GM19351 (cell line): ENCODE measurements around the gene RNF227.
"Not testable (repeated sequence)": the region's sequence is repeated elsewhere in the genome, so short reads cannot be mapped to it uniquely, and the experiment has no call there.

Experiments used
- ATAC-seq: cut with Tn5 transposase; IDR thresholded peaks from one replicate; pipeline ENCODE4 v1.9.1; 2021; ENCODE audit warnings: mild to moderate bottlenecking, moderate library complexity; ENCODE audit not compliant: unreplicated experiment

The RNF227 gene

DNA sequence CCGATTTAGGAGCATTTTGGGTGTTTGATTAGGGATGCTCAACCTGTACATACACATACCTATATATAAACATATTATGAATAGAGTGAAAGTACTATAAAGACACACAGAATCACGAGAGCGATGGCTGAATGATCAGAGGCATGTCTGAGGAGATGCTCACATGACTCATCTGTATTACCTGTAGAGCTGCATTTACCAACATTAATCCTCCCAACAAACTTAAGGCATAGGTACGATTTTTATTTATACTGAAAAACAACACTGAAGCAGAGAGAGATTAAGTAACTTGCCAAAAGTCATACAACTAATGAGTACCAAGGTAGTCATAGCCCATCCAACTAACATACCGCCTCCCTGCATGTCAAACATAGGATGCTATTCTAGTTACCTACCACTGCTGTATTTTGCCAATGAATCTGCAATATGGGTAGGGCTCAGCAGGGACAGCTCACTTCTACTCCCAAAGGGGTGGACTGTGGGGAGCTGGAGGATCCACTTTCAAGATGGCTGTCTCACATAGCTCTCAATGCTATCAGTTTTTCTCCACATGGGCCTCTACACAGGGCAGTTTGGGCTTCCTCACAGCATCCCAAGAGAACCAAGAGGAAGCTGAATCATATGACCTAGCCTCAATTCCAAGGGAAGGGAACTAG lies 51.0 kb downstream of the RNF227 start:
- no peak for ATAC-seq

DNA sequence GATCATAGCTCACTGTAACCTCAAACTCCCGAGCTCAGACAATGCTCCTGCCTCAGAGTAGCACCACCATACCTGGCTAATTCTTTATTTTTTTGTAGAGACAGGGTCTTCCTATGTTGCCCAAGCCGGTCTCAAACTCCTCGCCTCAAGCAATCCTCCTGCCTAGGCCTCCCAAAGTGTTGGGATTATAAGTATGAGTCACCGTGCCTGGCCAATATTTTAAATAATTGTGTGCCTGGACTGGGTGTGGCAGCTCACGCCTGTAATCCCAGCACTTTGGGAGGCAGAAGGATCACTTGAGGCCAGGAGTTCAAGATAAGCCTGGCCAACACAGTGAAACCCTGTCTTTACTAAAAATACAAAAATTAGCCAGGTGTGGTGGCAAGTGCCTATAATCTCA lies 51.7 kb downstream of the RNF227 start:
- not testable (repeated sequence) for ATAC-seq
